Neural progenitor cell (in vitro differentiated cells): ENCODE results near the gene LGR4.

Source experiments
- CTCF ChIP-seq: fragments of 200-600 bp; sonication (generic); IDR thresholded peaks from 2 replicates; pipeline ENCODE4 v1.5.1; 2017; ENCODE audit warnings: antibody characterized with exemption, mild to moderate bottlenecking
- EZH2 ChIP-seq: fragments of 200-600 bp; sonication (generic); IDR thresholded peaks from 2 replicates; pipeline ENCODE4 v1.6.1; 2017; ENCODE audit warnings: antibody characterized with exemption, mild to moderate bottlenecking, moderate library complexity
- EZH2phosphoT487 ChIP-seq: fragments of 200-600 bp; sonication (generic); IDR thresholded peaks from 2 replicates; pipeline ENCODE4 v1.6.1; 2017; ENCODE audit warnings: antibody characterized with exemption

DNA sequence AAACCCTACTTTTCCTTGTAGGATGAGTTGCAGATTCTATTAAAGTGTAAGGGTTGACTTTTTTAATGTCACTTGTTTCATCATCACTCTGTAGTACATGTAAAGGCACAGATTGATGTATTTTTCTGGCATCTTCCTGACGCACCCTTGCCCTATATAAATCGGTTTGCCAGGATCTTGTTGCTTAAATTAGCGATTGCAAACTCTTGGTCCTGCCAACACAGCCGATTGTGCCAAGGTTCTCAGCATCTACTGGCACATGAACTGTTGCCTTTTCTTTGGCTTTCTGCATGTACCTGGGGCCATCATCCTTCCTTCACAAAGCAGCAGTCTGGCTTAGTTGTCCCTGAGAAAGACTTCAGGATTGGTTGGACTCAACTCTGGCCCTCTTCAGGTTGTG, 41.5 kb upstream of the LGR4 start:
- TF ChIP-seq CTCF (no peak), EZH2 (no peak), EZH2phosphoT487 (no peak)
